ENCODE data around the gene C1QB. TPM values are rescaled to one million over a fixed set of nuclear protein-coding genes. Genes with fewer than 3 reads are reported as not detected.

Gene C1QB
- total RNA-seq, 1 experiment from 2014 or later, result not detected

GRCh38 chr1:22633697-22634463, 19.2 kb upstream of the C1QB start:
- DNase-seq (ENCODE audit: low spot score), result no peak

DNA sequence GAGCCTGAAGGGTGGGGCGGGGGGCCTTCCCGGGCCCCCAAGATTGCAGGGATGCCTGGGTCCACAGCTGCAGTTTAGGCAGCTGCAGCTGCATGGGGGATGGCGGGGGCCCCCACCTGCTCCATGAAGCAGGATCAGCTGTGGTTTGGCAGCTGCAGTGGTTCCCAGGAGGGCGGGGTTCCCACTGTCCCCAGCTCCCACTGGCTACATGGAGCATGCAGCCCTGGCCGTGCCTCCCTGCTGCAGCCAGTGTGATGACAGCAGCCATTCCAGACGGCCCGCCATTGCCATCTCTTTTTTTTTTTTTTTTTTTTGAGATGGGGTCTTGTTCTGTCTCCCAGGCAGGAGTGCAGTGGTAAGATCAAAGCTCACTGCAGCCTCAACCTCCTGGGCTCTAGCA, 17.6 kb upstream of the C1QB start:
- DNase-seq (ENCODE audit: low spot score), result no peak

- DNase-seq (ENCODE audit: low spot score), result no peak
These were observed 16.7 kb upstream of the C1QB start, which contains the start of gene C1QA for GRCh38 chr1:22636353-22636752. C1QA (plus strand) TSS chr1:22636628; CDS start chr1:22637617, 989 bp downstream.

DNA sequence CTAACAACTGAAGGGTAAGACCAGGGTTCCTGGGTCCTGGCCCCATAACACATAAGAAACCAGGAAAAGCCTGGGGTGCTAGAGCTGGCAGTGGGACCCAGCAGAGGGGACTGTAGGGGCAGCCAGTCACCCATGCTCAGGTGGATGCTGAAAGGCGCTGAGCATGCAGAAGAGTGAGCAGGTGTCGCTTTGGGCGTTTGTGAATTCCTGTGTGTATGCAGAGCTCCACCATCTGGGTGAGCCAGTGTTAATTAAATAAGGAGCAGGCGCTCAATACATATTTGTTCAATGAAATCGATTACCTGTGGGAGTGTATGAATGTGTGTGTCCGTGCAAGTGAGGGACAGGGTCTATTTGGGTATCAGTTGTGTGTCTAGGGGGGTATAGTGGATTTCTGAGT, 16.1 kb upstream of the C1QB start:
- no peak for DNase-seq (ENCODE audit: low spot score)

GRCh38 chr1:22637907-22638445, 15.1 kb upstream of the C1QB start:
- no peak for DNase-seq (ENCODE audit: low spot score)

DNA sequence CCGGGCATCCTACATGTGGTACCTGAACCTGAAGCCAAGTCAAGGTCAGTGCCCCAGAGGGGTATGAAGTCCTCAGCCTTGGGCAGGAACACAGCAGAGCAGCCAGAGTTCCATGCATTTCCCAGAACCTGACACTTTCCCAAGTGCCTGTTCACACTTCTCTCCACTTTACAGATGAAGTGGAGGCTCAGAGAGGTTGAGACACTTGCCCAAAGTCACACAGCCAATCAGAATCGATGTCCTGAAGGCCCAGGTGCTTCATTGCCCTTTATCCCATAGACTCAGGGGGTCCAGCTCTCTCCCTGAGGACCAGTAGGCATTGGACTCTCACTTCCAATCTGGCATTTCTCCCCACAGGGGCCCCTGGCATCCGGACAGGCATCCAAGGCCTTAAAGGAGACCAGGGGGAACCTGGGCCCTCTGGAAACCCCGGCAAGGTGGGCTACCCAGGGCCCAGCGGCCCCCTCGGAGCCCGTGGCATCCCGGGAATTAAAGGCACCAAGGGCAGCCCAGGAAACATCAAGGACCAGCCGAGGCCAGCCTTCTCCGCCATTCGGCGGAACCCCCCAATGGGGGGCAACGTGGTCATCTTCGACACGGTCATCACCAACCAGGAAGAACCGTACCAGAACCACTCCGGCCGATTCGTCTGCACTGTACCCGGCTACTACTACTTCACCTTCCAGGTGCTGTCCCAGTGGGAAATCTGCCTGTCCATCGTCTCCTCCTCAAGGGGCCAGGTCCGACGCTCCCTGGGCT, 14.4 kb upstream of the C1QB start:
- DNase-seq (ENCODE audit: low spot score), result no peak

GRCh38 chr1:22639286-22639685, 13.8 kb upstream of the C1QB start:
- no peak for DNase-seq (ENCODE audit: low spot score)

GRCh38 chr1:22641247-22641646, 11.8 kb upstream of the C1QB start:
- DNase-seq (ENCODE audit: low spot score), result no peak

GRCh38 chr1:22641906-22642636, 11.0 kb upstream of the C1QB start:
- DNase-seq (ENCODE audit: low spot score), result peak; percentile 58

GRCh38 chr1:22643381-22643780, 9.7 kb upstream of the C1QB start, which contains the start of gene C1QC:
C1QC (plus strand) TSS chr1:22643633; CDS start chr1:22644024, 391 bp downstream.
- no peak for DNase-seq (ENCODE audit: low spot score)

- DNase-seq (ENCODE audit: low spot score), result no peak
These were observed 9.1 kb upstream of the C1QB start for GRCh38 chr1:22643928-22644327.

DNA sequence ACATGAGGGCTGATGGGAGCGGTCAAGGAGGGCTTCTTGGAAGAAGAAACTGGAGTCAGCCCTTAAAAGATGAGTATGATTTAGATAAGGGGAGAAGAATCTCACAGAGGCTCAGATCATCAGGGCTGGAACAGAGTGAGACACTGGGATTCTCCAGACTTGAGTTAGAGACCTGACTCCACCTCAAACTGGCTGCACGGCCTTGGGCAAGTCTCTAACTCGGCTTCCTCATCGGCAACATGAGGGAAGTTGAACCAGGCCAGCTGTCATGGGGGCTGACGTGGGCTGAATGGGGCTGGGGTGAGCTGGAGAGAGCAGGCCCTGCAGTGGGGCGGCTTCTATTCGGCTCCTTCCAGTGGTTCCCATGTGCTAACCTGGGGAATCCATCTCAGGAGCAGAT, 7.1 kb upstream of the C1QB start:
- no peak for DNase-seq (ENCODE audit: low spot score)

DNA sequence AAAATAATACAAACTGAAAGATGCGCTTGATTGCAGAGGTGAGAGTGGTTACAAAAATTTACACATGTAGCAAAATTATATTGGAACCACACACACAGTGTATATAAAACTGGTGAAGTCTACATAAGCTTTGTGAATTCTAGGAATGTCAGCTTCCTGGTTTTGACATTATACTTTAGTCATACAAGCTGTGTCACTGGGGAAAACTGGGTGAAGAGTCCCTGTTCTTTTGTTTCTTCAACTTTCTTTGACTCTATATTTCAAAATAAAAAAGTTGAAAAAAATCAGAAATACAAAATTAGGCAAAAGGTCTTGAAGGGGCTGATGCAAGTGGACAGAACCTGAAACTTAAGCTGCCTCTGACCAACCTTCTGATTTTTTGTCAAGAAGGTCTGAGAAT, 6.7 kb upstream of the C1QB start:
- DNase-seq (ENCODE audit: low spot score), result no peak

DNA sequence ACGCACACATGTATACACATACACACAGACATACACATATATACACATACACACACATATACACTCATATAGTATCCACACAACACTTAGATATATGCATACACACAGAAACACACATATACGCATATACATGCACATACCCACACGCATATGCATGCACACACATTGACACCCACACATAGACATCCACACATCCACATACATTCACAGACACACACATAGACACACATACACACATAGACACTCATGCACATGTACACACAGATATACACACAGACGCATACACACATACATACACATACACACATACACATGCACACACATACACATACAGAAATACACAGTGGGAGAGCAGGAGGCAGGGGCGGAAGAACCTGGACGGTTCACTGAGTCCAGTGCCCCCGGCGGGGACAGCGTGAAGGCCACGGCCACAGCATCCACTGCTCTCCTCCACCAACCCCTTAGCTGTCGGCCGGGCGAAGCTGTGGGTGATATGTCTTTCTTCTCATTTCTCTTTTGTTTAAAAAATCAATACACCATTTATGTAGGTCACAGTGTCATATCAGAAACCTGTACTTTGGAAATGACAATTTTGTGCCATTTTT, 2.8 kb upstream of the C1QB start:
- DNase-seq (ENCODE audit: low spot score), result no peak

GRCh38 chr1:22651941-22652856, 837 bp upstream of the C1QB start:
- no peak for DNase-seq (ENCODE audit: low spot score)

- DNase-seq (ENCODE audit: low spot score), result peak; percentile 41
These were observed 1.7 kb downstream of the C1QB start for GRCh38 chr1:22654692-22655091.

DNA sequence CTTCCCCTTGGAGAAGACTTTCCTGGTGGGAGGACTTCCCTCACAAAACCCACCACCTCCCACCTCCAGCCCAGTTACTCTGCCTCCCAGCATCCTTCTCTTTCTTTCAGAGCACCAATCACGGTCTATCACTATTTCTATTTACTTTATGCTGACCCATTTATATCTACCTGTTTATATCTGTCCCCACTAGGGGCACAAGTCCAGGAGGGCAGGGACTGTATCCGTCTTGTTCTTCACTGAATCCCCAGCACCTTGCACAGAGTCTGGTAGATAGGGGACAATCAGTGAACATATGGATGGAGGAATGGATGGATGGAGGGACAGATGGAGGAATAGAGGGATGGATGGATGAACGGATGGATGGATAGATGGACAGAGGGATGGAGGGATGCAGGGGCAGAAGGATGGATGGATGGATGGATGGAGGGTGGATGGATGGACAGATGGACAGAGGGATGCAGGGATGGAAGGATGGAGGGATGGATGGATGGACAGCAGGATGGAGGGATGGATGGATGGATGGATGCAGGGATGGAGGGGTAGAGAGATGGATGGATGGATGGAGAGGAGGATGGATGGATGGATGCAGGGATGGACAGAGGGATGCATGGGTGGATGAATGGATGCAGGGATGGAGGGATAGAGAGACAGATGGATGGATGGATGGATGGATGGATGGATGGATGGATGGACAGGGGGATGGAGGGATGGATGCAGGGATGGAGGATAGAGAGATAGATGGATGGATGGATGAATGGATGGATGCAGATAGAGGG, 5.5 kb downstream of the C1QB start:
- no peak for DNase-seq (ENCODE audit: low spot score)

DNA sequence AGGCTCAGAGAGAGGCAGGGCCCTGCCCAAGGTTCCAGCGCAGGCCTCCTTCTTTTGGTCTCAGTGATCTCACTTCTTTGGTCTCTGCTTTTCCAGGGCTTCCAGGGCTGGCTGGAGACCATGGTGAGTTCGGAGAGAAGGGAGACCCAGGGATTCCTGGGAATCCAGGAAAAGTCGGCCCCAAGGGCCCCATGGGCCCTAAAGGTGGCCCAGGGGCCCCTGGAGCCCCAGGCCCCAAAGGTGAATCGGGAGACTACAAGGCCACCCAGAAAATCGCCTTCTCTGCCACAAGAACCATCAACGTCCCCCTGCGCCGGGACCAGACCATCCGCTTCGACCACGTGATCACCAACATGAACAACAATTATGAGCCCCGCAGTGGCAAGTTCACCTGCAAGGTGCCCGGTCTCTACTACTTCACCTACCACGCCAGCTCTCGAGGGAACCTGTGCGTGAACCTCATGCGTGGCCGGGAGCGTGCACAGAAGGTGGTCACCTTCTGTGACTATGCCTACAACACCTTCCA, 7.7 kb downstream of the C1QB start:
- DNase-seq (ENCODE audit: low spot score), result no peak

DNA sequence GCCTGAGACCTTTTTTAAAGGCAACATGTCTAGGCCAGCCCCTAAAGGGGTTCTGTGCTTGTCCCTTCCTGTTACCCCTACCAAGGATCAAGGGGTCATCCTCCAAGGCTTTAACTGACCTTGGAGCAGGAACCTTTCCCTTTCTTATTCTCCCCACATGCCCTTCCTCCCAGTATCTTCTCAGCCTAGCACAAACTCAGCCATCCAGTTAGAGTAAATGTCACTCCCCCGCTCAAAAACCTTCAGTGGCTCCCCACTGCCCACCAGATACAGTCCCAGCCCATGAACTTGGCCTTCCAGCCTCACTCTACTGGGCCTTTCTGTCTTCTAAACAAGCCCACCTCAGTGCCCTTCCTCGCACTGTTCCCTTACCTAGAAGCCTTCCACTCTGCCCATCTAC, 8.8 kb downstream of the C1QB start:
- no peak for DNase-seq (ENCODE audit: low spot score)

Data from HT-29 (cell line).